ENCODE measurements around the gene CSTF2T.

Gene CSTF2T

GRCh38 chr10:51669041-51669440 lies 30.4 kb downstream of the CSTF2T start:
- H2AFZ ChIP-seq (ENCODE audit: low read depth, low read length) = no peak overlapping the region
- no peak overlapping the region for H3K4me2 ChIP-seq (ENCODE audit: low read length, poor library complexity, severe bottlenecking)
- no peak overlapping the region for H3K27ac ChIP-seq (ENCODE audit: low read length, poor library complexity, severe bottlenecking)
- H3K14ac ChIP-seq (ENCODE audit: low read length in 2 of 2) = no peak overlapping the region
- H3K79me1 ChIP-seq (replicated peaks; ENCODE audit: low read length, poor library complexity, severe bottlenecking) = no peaks in the 10 kb centered on the region
- H4K91ac ChIP-seq (ENCODE audit: low read length) = no peak overlapping the region
- H2BK120ac ChIP-seq (ENCODE audit: low read depth, low read length) = no peak overlapping the region
- no peaks in the 10 kb centered on the region for H3K27me3 ChIP-seq (ENCODE audit: control insufficient read depth in 1 of 2, insufficient read depth in 1 of 2, low read length in 2 of 2)
- H2BK15ac ChIP-seq (ENCODE audit: low read depth, poor library complexity, severe bottlenecking) = no peak overlapping the region
- no peak for DNase-seq
- H2BK5ac ChIP-seq (ENCODE audit: low read depth, low read length, poor library complexity, severe bottlenecking) = no peak overlapping the region
- H3K23ac ChIP-seq (ENCODE audit: low read length in 2 of 2) = no peak overlapping the region
- H3K18ac ChIP-seq (ENCODE audit: low read depth in 1 of 2, low read length in 2 of 2) = no peak overlapping the region
- H3K4me3 ChIP-seq (ENCODE audit: insufficient read depth in 1 of 2, low read depth in 1 of 2, low read length in 2 of 2) = no peak overlapping the region
- H3K9me3 ChIP-seq (ENCODE audit: control insufficient read depth, low read length) = peaks cover 20% of the 10 kb centered on the region
- no peak overlapping the region for H3K9ac ChIP-seq (ENCODE audit: low read length)
- no peak overlapping the region for H2BK12ac ChIP-seq (ENCODE audit: low read length in 2 of 2)
- H4K8ac ChIP-seq (ENCODE audit: low read length) = no peak overlapping the region
- H3K4ac ChIP-seq (ENCODE audit: low read depth in 1 of 2, low read length in 2 of 2) = no peak overlapping the region
- H3K4me1 ChIP-seq (ENCODE audit: control insufficient read depth, insufficient read depth, low read depth, low read length) = no peaks in the 10 kb centered on the region
- no peaks in the 10 kb centered on the region for H3K36me3 ChIP-seq (ENCODE audit: control insufficient read depth in 1 of 2, insufficient read depth in 2 of 2, low read depth in 1 of 2, low read length in 2 of 2)
- H2AK5ac ChIP-seq (ENCODE audit: low read length, severe bottlenecking) = no peak overlapping the region
- WGBS = 100% methylated on average over 2 of the region's 5 CpGs

DNA sequence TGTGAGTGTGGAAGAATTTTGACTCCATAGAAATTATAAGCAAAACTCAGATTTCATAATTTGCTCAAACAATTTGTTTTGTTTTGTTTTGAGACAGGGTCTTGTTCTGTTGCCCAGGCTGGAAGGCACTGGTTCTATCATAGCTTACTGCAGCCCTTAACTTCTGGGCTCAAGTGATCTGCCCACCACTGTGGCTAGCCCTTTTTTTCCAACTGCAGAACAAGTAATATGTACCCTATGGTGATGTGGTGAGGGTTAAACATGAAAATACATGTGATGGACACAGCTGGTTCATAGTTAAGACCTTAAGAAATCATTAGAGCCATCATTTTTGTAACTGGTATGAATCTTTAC lies 31.1 kb downstream of the CSTF2T start:
- Histone ChIP-seq H3K4me3 (ENCODE audit: insufficient read depth in 1 of 2, low read depth in 1 of 2, low read length in 2 of 2) (no peak overlapping the region), H4K8ac (ENCODE audit: low read length) (no peak overlapping the region), H4K91ac (ENCODE audit: low read length) (no peak overlapping the region), H3K23ac (ENCODE audit: low read length in 2 of 2) (no peak overlapping the region), H3K9me3 (ENCODE audit: control insufficient read depth, low read length) (peaks cover 20% of the 10 kb centered on the region), H3K27ac (ENCODE audit: low read length, poor library complexity, severe bottlenecking) (no peak overlapping the region), H2AK5ac (ENCODE audit: low read length, severe bottlenecking) (no peak overlapping the region), H2AFZ (ENCODE audit: low read depth, low read length) (no peak overlapping the region), H3K79me1 (replicated peaks; ENCODE audit: low read length, poor library complexity, severe bottlenecking) (no peaks in the 10 kb centered on the region), H2BK5ac (ENCODE audit: low read depth, low read length, poor library complexity, severe bottlenecking) (no peak overlapping the region), H3K36me3 (ENCODE audit: control insufficient read depth in 1 of 2, insufficient read depth in 2 of 2, low read depth in 1 of 2, low read length in 2 of 2) (no peaks in the 10 kb centered on the region), H3K18ac (ENCODE audit: low read depth in 1 of 2, low read length in 2 of 2) (no peak overlapping the region), H2BK120ac (ENCODE audit: low read depth, low read length) (no peak overlapping the region), H3K4me1 (ENCODE audit: control insufficient read depth, insufficient read depth, low read depth, low read length) (no peaks in the 10 kb centered on the region), H3K27me3 (ENCODE audit: control insufficient read depth in 1 of 2, insufficient read depth in 1 of 2, low read length in 2 of 2) (no peaks in the 10 kb centered on the region), H3K9ac (ENCODE audit: low read length) (no peak overlapping the region), H3K14ac (ENCODE audit: low read length in 2 of 2) (no peak overlapping the region), H3K4me2 (ENCODE audit: low read length, poor library complexity, severe bottlenecking) (no peak overlapping the region), H3K4ac (ENCODE audit: low read depth in 1 of 2, low read length in 2 of 2) (no peak overlapping the region), H2BK12ac (ENCODE audit: low read length in 2 of 2) (no peak overlapping the region), H2BK15ac (ENCODE audit: low read depth, poor library complexity, severe bottlenecking) (no peak overlapping the region)
- no peak for DNase-seq

- H4K91ac ChIP-seq (ENCODE audit: low read length) = no peak overlapping the region
- no peak overlapping the region for H3K18ac ChIP-seq (ENCODE audit: low read depth in 1 of 2, low read length in 2 of 2)
- H2BK12ac ChIP-seq (ENCODE audit: low read length in 2 of 2) = no peak overlapping the region
- H2AK5ac ChIP-seq (ENCODE audit: low read length, severe bottlenecking) = no peak overlapping the region
- no peak overlapping the region for H3K27ac ChIP-seq (ENCODE audit: low read length, poor library complexity, severe bottlenecking)
- 0% methylated on average over 1 of the region's 1 CpG for WGBS
- H3K4me3 ChIP-seq (ENCODE audit: insufficient read depth in 1 of 2, low read depth in 1 of 2, low read length in 2 of 2) = no peak overlapping the region
- H3K4ac ChIP-seq (ENCODE audit: low read depth in 1 of 2, low read length in 2 of 2) = no peak overlapping the region
- H3K4me2 ChIP-seq (ENCODE audit: low read length, poor library complexity, severe bottlenecking) = no peak overlapping the region
- no peak overlapping the region for H3K9ac ChIP-seq (ENCODE audit: low read length)
- no peak overlapping the region for H2BK5ac ChIP-seq (ENCODE audit: low read depth, low read length, poor library complexity, severe bottlenecking)
- H3K9me3 ChIP-seq (ENCODE audit: control insufficient read depth, low read length) = peaks cover 17% of the 10 kb centered on the region
- H3K79me1 ChIP-seq (replicated peaks; ENCODE audit: low read length, poor library complexity, severe bottlenecking) = no peaks in the 10 kb centered on the region
- no peak overlapping the region for H2BK15ac ChIP-seq (ENCODE audit: low read depth, poor library complexity, severe bottlenecking)
- H3K27me3 ChIP-seq (ENCODE audit: control insufficient read depth in 1 of 2, insufficient read depth in 1 of 2, low read length in 2 of 2) = no peaks in the 10 kb centered on the region
- peak; percentile 20 for DNase-seq
- no peaks in the 10 kb centered on the region for H3K4me1 ChIP-seq (ENCODE audit: control insufficient read depth, insufficient read depth, low read depth, low read length)
- H2AFZ ChIP-seq (ENCODE audit: low read depth, low read length) = no peak overlapping the region
- no peaks in the 10 kb centered on the region for H3K36me3 ChIP-seq (ENCODE audit: control insufficient read depth in 1 of 2, insufficient read depth in 2 of 2, low read depth in 1 of 2, low read length in 2 of 2)
- H4K8ac ChIP-seq (ENCODE audit: low read length) = no peak overlapping the region
- H2BK120ac ChIP-seq (ENCODE audit: low read depth, low read length) = no peak overlapping the region
- H3K14ac ChIP-seq (ENCODE audit: low read length in 2 of 2) = no peak overlapping the region
- H3K23ac ChIP-seq (ENCODE audit: low read length in 2 of 2) = no peak overlapping the region
Measured at GRCh38 chr10:51667678-51668335, 31.6 kb downstream of the CSTF2T start.

DNA sequence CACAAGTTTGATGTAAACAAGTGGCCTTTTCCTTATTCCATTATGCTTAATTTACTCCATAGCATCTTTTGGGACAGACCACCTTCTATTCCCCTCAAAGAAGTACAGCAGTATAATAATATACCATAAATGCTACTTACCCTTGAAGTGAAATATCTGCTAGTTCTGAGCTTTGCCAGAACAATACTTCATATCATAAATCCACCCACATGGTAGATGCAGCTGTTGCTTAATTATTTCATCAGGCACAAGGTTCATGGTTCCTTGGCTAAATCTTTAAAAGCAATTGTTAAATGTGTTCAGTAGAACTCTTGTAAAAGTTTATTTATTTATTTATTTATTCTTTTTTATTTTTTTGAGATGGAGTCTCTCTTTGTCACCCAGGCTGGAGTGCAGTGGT lies 32.9 kb downstream of the CSTF2T start:
- Histone ChIP-seq H4K91ac (ENCODE audit: low read length) (no peak overlapping the region), H3K27me3 (ENCODE audit: control insufficient read depth in 1 of 2, insufficient read depth in 1 of 2, low read length in 2 of 2) (no peaks in the 10 kb centered on the region)

More for the DNA sequence above, 32.9 kb downstream of the CSTF2T start:
- H4K8ac ChIP-seq (ENCODE audit: low read length) = no peak overlapping the region
- H2BK5ac ChIP-seq (ENCODE audit: low read depth, low read length, poor library complexity, severe bottlenecking) = no peak overlapping the region
- no peak overlapping the region for H2BK12ac ChIP-seq (ENCODE audit: low read length in 2 of 2)
- no peaks in the 10 kb centered on the region for H3K36me3 ChIP-seq (ENCODE audit: control insufficient read depth in 1 of 2, insufficient read depth in 2 of 2, low read depth in 1 of 2, low read length in 2 of 2)
- H3K9ac ChIP-seq (ENCODE audit: low read length) = no peak overlapping the region
- DNase-seq = no peak
- H3K23ac ChIP-seq (ENCODE audit: low read length in 2 of 2) = no peak overlapping the region
- no peak overlapping the region for H2BK120ac ChIP-seq (ENCODE audit: low read depth, low read length)
- peaks cover 5% of the 10 kb centered on the region for H3K9me3 ChIP-seq (ENCODE audit: control insufficient read depth, low read length)
- no peak overlapping the region for H3K4me2 ChIP-seq (ENCODE audit: low read length, poor library complexity, severe bottlenecking)
- no peak overlapping the region for H2BK15ac ChIP-seq (ENCODE audit: low read depth, poor library complexity, severe bottlenecking)
- no peak overlapping the region for H3K18ac ChIP-seq (ENCODE audit: low read depth in 1 of 2, low read length in 2 of 2)
- no peak overlapping the region for H3K4ac ChIP-seq (ENCODE audit: low read depth in 1 of 2, low read length in 2 of 2)
- no peaks in the 10 kb centered on the region for H3K79me1 ChIP-seq (replicated peaks; ENCODE audit: low read length, poor library complexity, severe bottlenecking)
- no peak overlapping the region for H3K14ac ChIP-seq (ENCODE audit: low read length in 2 of 2)
- H3K4me3 ChIP-seq (ENCODE audit: insufficient read depth in 1 of 2, low read depth in 1 of 2, low read length in 2 of 2) = no peak overlapping the region
- no peaks in the 10 kb centered on the region for H3K4me1 ChIP-seq (ENCODE audit: control insufficient read depth, insufficient read depth, low read depth, low read length)
- H2AFZ ChIP-seq (ENCODE audit: low read depth, low read length) = no peak overlapping the region
- H2AK5ac ChIP-seq (ENCODE audit: low read length, severe bottlenecking) = no peak overlapping the region
- H3K27ac ChIP-seq (ENCODE audit: low read length, poor library complexity, severe bottlenecking) = no peak overlapping the region
